ENCODE data around the gene MAVS.

Gene MAVS

GRCh38 chr20:3813848-3814581 lies 32.6 kb upstream of the MAVS start:
- no peak overlapping the region for H3K4me3 ChIP-seq (ENCODE audit: control insufficient read depth, low read depth, low read length)
- TF ChIP-seq CTCF (IDR thresholded peaks at IDR 0.05; ENCODE audit: control insufficient read depth, insufficient read depth, low read depth, low read length, missing control alignments): no peak
- no peak for DNase-seq (ENCODE audit: low read depth)

DNA sequence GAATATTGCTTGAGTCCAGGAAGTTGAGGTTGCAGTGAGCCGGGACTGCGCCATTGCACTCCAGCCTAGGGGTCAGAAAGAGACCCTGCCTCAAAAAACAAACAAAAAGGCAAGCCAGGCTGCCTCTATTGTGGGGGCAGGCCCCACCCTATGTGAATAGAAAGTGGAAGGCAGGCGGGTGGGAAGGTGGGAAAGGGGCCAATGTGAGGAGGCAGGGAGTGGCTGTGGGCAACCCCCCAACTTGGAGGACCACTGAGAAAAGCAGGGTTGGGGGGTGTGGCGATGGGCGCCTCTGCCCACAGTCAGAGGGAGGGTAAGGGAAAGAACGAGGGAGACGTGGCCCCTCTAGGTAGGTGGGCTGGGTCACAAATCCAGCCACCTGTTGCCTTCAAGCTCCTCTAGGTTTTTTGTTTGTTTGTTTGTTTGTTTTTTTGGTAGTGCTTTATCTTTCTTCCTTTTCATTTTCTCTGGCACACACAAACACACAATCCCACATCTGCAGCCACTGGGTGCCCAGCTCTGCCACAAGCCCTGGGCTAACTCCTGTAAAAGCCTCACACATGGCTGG lies 31.6 kb upstream of the MAVS start:
- TF ChIP-seq CTCF (IDR thresholded peaks at IDR 0.05; ENCODE audit: control insufficient read depth, insufficient read depth, low read depth, low read length, missing control alignments): no peak
- no peak for DNase-seq (ENCODE audit: low read depth)
- H3K4me3 ChIP-seq (ENCODE audit: control insufficient read depth, low read depth, low read length): no peak overlapping the region

GRCh38 chr20:3815703-3816315 lies 30.8 kb upstream of the MAVS start:
- no peak overlapping the region for H3K4me3 ChIP-seq (ENCODE audit: control insufficient read depth, low read depth, low read length)
- TF ChIP-seq CTCF (IDR thresholded peaks at IDR 0.05; ENCODE audit: control insufficient read depth, insufficient read depth, low read depth, low read length, missing control alignments): no peak
- DNase-seq (ENCODE audit: low read depth): no peak

DNA sequence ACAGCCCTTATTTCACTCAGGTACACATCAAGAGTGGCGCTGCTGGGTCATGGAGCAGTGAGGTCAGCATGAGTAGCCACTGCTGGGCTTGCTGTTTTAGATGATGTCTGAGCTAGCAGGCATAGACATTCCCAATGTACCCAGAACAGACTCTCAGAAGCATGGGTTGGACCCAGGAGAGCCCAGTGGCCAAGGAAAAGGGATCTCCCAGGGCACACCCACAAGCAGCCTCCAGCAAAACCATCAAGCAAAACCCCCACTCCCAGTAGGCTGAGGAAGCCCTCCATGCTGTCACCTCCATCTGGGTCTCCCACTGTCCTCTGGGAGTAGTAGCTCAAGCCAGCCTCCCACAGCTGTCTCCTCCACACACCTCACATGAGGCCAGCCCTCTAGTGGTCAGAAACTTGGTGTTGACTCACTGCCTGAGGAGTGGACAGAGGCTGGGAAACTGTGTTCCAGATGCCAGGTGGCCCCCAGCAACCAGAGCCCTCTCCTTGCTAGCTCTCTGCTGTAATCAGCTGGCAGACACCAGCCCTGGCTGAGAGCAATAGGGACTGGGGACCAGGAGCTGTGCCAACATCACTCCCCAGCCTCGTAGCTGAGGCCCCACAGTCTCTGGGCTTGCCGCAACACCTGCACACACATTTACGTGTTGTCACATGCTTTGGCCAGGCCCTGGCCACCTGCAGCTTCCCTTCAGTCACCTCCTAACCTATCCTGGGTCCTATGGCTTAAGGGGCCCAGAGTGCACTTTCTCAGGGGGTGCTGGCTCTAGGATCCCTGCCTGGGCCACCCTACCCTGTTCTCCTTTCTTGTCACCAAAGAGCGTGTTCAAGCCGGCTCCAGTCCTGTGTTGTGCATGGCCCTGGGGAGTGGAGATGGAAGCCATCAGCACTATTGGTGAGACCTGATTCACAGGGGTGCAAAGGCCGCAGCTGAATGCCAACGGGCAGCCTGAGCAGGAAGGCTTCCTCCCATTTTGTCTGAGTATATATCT lies 28.2 kb upstream of the MAVS start:
- peak; percentile 85 for TF ChIP-seq CTCF (IDR thresholded peaks at IDR 0.05; ENCODE audit: control insufficient read depth, insufficient read depth, low read depth, low read length, missing control alignments)
- H3K4me3 ChIP-seq (ENCODE audit: control insufficient read depth, low read depth, low read length): no peak overlapping the region
- DNase-seq (ENCODE audit: low read depth): no peak

- peak overlapping the region; percentile 72 for H3K4me3 ChIP-seq (ENCODE audit: control insufficient read depth, low read depth, low read length)
- DNase-seq (ENCODE audit: low read depth): no peak
- no peak for TF ChIP-seq CTCF (IDR thresholded peaks at IDR 0.05; ENCODE audit: control insufficient read depth, insufficient read depth, low read depth, low read length, missing control alignments)
Measured at GRCh38 chr20:3819411-3820047, 27.1 kb upstream of the MAVS start.
